Measurements from ENCODE around the gene GGN. TPM values are rescaled to one million over a fixed set of nuclear protein-coding genes. Genes with fewer than 3 reads are reported as not detected.

Gene GGN
- total RNA-seq, 1 experiment from 2014 or later: 0.47 TPM

- RAD21 ChIA-PET (ENCODE audit: low non-redundant PET in 1 of 2, low total read pairs in 2 of 2, uncharacterized antibody in 2 of 2, unreplicated experiment in 2 of 2): interaction anchor here in 1 of 2 experiments (3.2 kb wide), 1 partner anchor 13 kb away, joined by 11 read pairs; the partner anchor contains the start of gene FAM98C
- no peak overlapping the region for H2AFZ ChIP-seq (ENCODE audit: low read depth, low read length, poor library complexity, severe bottlenecking)
These were observed 1.5 kb upstream of the GGN start for GRCh38 chr19:38389101-38389925.

More at GRCh38 chr19:38389101-38389925, 1.5 kb upstream of the GGN start:
- no peak for TF ChIP-seq SRF (IDR thresholded peaks at IDR 0.05; ENCODE audit: low read depth)
- TF ChIP-seq CTCF (IDR thresholded peaks at IDR 0.05 in 2 of 3, conservative IDR thresholded peaks at IDR 0.05 in 1 of 3; ENCODE audit: borderline replicate concordance in 1 of 3, insufficient read depth in 1 of 3, low read depth in 2 of 3, low read length in 2 of 3): no peak
- no peak for TF ChIP-seq EZH2phosphoT487 (IDR thresholded peaks at IDR 0.05; ENCODE audit: borderline replicate concordance)
- TF ChIP-seq POLR2A (IDR thresholded peaks at IDR 0.05; ENCODE audit: borderline replicate concordance, extremely low read depth, insufficient read depth, insufficient read length): no peak
- no peak for TF ChIP-seq SIN3A (IDR thresholded peaks at IDR 0.05; ENCODE audit: low read depth)
- no peak for TF ChIP-seq POLR2AphosphoS5 (IDR thresholded peaks at IDR 0.05; ENCODE audit: low read depth, low read length)
- TF ChIP-seq TCF7L2 (IDR thresholded peaks at IDR 0.05; ENCODE audit: borderline replicate concordance, extremely low read depth, insufficient read depth, insufficient read length): no peak
- TF ChIP-seq ZNF274 (IDR thresholded peaks at IDR 0.05; ENCODE audit: low read depth, low read length): no peak
- TF ChIP-seq, protein P1, sequence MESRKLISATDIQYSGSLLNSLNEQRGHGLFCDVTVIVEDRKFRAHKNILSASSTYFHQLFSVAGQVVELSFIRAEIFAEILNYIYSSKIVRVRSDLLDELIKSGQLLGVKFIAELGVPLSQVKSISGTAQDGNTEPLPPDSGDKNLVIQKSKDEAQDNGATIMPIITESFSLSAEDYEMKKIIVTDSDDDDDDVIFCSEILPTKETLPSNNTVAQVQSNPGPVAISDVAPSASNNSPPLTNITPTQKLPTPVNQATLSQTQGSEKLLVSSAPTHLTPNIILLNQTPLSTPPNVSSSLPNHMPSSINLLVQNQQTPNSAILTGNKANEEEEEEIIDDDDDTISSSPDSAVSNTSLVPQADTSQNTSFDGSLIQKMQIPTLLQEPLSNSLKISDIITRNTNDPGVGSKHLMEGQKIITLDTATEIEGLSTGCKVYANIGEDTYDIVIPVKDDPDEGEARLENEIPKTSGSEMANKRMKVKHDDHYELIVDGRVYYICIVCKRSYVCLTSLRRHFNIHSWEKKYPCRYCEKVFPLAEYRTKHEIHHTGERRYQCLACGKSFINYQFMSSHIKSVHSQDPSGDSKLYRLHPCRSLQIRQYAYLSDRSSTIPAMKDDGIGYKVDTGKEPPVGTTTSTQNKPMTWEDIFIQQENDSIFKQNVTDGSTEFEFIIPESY (IDR thresholded peaks at IDR 0.05; ENCODE audit: extremely low read depth, insufficient replicate concordance, low read length): no peak
- no peak for TF ChIP-seq SP1 (IDR thresholded peaks at IDR 0.05; ENCODE audit: low read depth)
- no peak for TF ChIP-seq CEBPB (IDR thresholded peaks at IDR 0.05; ENCODE audit: low read depth)
- no peak for TF ChIP-seq ELF1 (IDR thresholded peaks at IDR 0.05; ENCODE audit: borderline replicate concordance, low read depth)
- no peak for TF ChIP-seq ZFX (IDR thresholded peaks at IDR 0.05)
- no peak for TF ChIP-seq ATF3 (IDR thresholded peaks at IDR 0.05)
- no peak for TF ChIP-seq RAD21 (IDR thresholded peaks at IDR 0.05; ENCODE audit: low read depth)
- TF ChIP-seq, protein P2, sequence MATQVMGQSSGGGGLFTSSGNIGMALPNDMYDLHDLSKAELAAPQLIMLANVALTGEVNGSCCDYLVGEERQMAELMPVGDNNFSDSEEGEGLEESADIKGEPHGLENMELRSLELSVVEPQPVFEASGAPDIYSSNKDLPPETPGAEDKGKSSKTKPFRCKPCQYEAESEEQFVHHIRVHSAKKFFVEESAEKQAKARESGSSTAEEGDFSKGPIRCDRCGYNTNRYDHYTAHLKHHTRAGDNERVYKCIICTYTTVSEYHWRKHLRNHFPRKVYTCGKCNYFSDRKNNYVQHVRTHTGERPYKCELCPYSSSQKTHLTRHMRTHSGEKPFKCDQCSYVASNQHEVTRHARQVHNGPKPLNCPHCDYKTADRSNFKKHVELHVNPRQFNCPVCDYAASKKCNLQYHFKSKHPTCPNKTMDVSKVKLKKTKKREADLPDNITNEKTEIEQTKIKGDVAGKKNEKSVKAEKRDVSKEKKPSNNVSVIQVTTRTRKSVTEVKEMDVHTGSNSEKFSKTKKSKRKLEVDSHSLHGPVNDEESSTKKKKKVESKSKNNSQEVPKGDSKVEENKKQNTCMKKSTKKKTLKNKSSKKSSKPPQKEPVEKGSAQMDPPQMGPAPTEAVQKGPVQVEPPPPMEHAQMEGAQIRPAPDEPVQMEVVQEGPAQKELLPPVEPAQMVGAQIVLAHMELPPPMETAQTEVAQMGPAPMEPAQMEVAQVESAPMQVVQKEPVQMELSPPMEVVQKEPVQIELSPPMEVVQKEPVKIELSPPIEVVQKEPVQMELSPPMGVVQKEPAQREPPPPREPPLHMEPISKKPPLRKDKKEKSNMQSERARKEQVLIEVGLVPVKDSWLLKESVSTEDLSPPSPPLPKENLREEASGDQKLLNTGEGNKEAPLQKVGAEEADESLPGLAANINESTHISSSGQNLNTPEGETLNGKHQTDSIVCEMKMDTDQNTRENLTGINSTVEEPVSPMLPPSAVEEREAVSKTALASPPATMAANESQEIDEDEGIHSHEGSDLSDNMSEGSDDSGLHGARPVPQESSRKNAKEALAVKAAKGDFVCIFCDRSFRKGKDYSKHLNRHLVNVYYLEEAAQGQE (IDR thresholded peaks at IDR 0.05; ENCODE audit: low read depth): no peak
- no peak for TF ChIP-seq MAX (IDR thresholded peaks at IDR 0.05)
- H3K9me3 ChIP-seq (ENCODE audit: control insufficient read depth in 1 of 2, insufficient read depth in 1 of 2, low read depth in 1 of 2, low read length in 2 of 2): no peaks in the 10 kb centered on the region
- ATAC-seq (no peak), DNase-seq (ENCODE audit: low read depth, low spot score) (no peak)
- intact Hi-C loops (cut with micrococcal nuclease): no loop called here
- peak overlapping the region; percentile 64 to 68 for H3K4me3 ChIP-seq (replicated peaks in 1 of 2; ENCODE audit: low read depth in 1 of 2, low read length in 2 of 2)
- ChIA-PET POLR2A (interaction anchor here (1.7 kb wide), 1 partner anchor 13 kb away, joined by 8 read pairs; the partner anchor contains the start of gene FAM98C), CTCF (interaction anchor here (4.0 kb wide), 1 partner anchor 14 kb away, joined by 49 read pairs; the partner anchor contains the start of gene FAM98C)
- peak overlapping the region; percentile 58 for H3K9ac ChIP-seq (ENCODE audit: low read length)
- no peaks in the 10 kb centered on the region for H4K20me1 ChIP-seq (ENCODE audit: insufficient read depth)
- H3K79me2 ChIP-seq (ENCODE audit: insufficient read depth, low read length): peaks cover 5% of the 10 kb centered on the region; the same call in 1 of the 2 replicates
- peaks cover 11 to 52% of the 10 kb centered on the region in 2 experiments for H3K4me1 ChIP-seq (ENCODE audit: control insufficient read depth in 1 of 2, insufficient read depth in 2 of 2, low read length in 2 of 2)
- peaks cover 0 to 2% of the 10 kb centered on the region in 2 experiments; a peak in 1 of 4 replicates for H3K36me3 ChIP-seq (ENCODE audit: control insufficient read depth in 1 of 2, insufficient read depth in 2 of 2, low read length in 2 of 2)
- peak overlapping the region; percentile 39; the same call in 1 of the 2 replicates for H3K27ac ChIP-seq (ENCODE audit: low read depth, low read length)
- peak overlapping the region; percentile 93 for H3K4me2 ChIP-seq (ENCODE audit: low read length)
- BruUV-seq (replicated peaks): no TSS peak
- H3K27me3 ChIP-seq (ENCODE audit: insufficient read depth, low read length): no peaks in the 10 kb centered on the region
- no peaks in the 10 kb centered on the region for H3K9me2 ChIP-seq (ENCODE audit: insufficient read depth)

Measured in HCT116 (cell line).